ENCODE results near the gene ACAN. TPM values are rescaled to one million over a fixed set of nuclear protein-coding genes. Genes with fewer than 3 reads are reported as not detected.
A peak's percentile ranks its signal among the peaks of the same experiment; 100 is the strongest.

The ACAN gene
- total and polyA plus RNA-seq, 2 donors (not counting 3 experiments of a cell fraction or from before 2014, with no cell fraction given), result not detected

DNA sequence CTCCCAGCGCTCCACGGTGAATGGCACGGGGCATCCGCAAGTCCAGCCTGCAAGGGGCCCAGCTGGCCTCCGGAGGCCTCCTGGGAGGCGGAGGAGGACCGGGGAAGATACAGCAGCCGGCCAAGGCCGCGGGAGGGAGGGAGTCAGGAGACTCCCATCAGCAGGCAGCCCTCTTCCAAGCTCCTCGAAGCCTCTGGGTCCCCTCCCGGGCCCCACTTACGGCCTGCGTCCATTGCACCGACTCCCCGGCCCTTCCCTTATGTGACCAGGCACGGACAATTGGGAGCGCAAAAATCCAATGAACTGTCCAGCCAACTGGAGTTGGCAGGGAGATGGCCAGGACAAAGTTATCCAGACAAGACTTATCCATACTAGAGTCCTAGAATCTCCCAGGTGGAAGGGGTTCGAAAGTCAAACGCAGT, 109.3 kb downstream of the ACAN start:
- FAIRE-seq, result peak; percentile 55
- H3K27me3 ChIP-seq (ENCODE audit: control insufficient read depth in 2 of 2, insufficient read depth in 2 of 2, low read length in 2 of 2), result no peaks in the 10 kb centered on the region
- H3K9me3 ChIP-seq (replicated peaks; ENCODE audit: control insufficient read depth, insufficient read depth, low read length), result no peaks in the 10 kb centered on the region
- ChIA-PET POLR2A (interaction anchor here (1.3 kb wide), 1 partner anchor 280 kb away, joined by 5 read pairs; no protein-coding TSS in a partner anchor), CTCF (interaction anchor here (1.2 to 1.6 kb wide), 3 partner anchors 34 to 293 kb away, joined by 3 to 5 read pairs (median 5); no protein-coding TSS in a partner anchor)
- no TSS peak for BruUV-seq (replicated peaks)
- no peaks in the 10 kb centered on the region for H4K20me1 ChIP-seq (replicated peaks; ENCODE audit: control insufficient read depth, extremely low read depth, insufficient read depth, low read length)
- peak overlapping the region; percentile 90 for H2AFZ ChIP-seq (ENCODE audit: low read depth, low read length)
- dilution Hi-C loops (cut with MboI; ENCODE audit: extremely low pct_ligation_motif_present, low sequenced_read_pairs) (no loop called here), intact Hi-C loops (cut with micrococcal nuclease) (loop anchor here (1.0 kb wide), 2 partner anchors 8 to 15 kb away; no protein-coding TSS in a partner anchor)
- H3K9ac ChIP-seq (replicated peaks; ENCODE audit: extremely low read depth, insufficient read depth, low read length), result peak overlapping the region; percentile 83
- no peak for DNase-seq (ENCODE audit: low read depth, low spot score)
- no peaks in the 10 kb centered on the region for H3K36me3 ChIP-seq (ENCODE audit: control insufficient read depth in 2 of 2, extremely low read depth in 1 of 2, insufficient read depth in 2 of 2, low read length in 2 of 2)
- H3K27ac ChIP-seq (ENCODE audit: insufficient read depth, low read depth, low read length), result peak overlapping the region; percentile 28
- H3K4me2 ChIP-seq (ENCODE audit: insufficient read depth, low read length), result peak overlapping the region; percentile 92
- peak overlapping the region; percentile 60 to 77 (median 74) for H3K4me3 ChIP-seq (replicated peaks in 1 of 3; ENCODE audit: insufficient read depth in 1 of 3, low read depth in 1 of 3, low read length in 3 of 3)
- H3K4me1 ChIP-seq (ENCODE audit: control insufficient read depth, extremely low read depth, insufficient read depth, low read length), result peaks cover 12% of the 10 kb centered on the region
- H3K79me2 ChIP-seq (ENCODE audit: control insufficient read depth, insufficient read depth, low read length), result no peaks in the 10 kb centered on the region
- no peaks in the 10 kb centered on the region for H3K9me1 ChIP-seq (replicated peaks; ENCODE audit: control insufficient read depth, extremely low read depth, insufficient read depth, low read length)
- no peak for TF ChIP-seq POLR2A (IDR thresholded peaks at IDR 0.05; ENCODE audit: low read depth, low read length)
- TF ChIP-seq MYC (IDR thresholded peaks at IDR 0.05; ENCODE audit: low read depth, low read length), result no peak
- no peak for TF ChIP-seq EZH2 (IDR thresholded peaks at IDR 0.05; ENCODE audit: borderline replicate concordance, low read depth, low read length, severe bottlenecking)
- TF ChIP-seq, protein P1, sequence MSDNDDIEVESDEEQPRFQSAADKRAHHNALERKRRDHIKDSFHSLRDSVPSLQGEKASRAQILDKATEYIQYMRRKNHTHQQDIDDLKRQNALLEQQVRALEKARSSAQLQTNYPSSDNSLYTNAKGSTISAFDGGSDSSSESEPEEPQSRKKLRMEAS (IDR thresholded peaks at IDR 0.05; ENCODE audit: insufficient read depth, insufficient read length), result no peak
- TF ChIP-seq JUN (IDR thresholded peaks at IDR 0.05; ENCODE audit: borderline replicate concordance, insufficient read depth, insufficient read length, low read depth), result no peak
- TF ChIP-seq POLR2AphosphoS5 (IDR thresholded peaks at IDR 0.05; ENCODE audit: insufficient read depth, low read depth, low read length), result no peak
- TF ChIP-seq GATA2 (IDR thresholded peaks at IDR 0.05; ENCODE audit: insufficient read depth, insufficient read length, low read depth, low read length), result no peak
- no peak for TF ChIP-seq FOS (IDR thresholded peaks at IDR 0.05; ENCODE audit: borderline replicate concordance, insufficient read depth, low read length)
- TF ChIP-seq, protein P2, sequence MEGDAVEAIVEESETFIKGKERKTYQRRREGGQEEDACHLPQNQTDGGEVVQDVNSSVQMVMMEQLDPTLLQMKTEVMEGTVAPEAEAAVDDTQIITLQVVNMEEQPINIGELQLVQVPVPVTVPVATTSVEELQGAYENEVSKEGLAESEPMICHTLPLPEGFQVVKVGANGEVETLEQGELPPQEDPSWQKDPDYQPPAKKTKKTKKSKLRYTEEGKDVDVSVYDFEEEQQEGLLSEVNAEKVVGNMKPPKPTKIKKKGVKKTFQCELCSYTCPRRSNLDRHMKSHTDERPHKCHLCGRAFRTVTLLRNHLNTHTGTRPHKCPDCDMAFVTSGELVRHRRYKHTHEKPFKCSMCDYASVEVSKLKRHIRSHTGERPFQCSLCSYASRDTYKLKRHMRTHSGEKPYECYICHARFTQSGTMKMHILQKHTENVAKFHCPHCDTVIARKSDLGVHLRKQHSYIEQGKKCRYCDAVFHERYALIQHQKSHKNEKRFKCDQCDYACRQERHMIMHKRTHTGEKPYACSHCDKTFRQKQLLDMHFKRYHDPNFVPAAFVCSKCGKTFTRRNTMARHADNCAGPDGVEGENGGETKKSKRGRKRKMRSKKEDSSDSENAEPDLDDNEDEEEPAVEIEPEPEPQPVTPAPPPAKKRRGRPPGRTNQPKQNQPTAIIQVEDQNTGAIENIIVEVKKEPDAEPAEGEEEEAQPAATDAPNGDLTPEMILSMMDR (IDR thresholded peaks at IDR 0.05; ENCODE audit: extremely low read depth in 1 of 2, insufficient read depth in 1 of 2, low read depth in 1 of 2, low read length in 2 of 2), result no peak
